ENCODE data around the gene SPEF2.

SPEF2 gene

DNA sequence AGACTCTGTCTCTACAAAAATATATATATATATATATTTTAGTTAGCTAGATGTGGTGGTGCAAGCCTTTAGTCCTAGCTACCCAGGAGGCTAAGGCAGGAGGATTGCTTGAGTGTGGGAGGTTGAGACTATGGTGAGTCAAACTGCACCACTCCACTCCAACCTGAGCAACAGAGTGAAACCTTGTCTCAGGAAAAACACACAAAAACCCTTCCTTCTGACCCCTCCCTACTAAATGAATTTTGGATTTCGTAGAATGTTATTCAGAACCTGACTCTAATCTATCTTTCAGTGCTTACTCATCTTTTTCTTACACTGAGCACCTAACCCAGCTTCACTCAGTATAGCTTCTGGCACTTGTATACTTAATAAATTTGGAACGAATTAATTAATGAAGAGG is 203.8 kb downstream of the SPEF2 start:
- no peak for TF ChIP-seq GATA3 (IDR thresholded peaks at IDR 0.05; ENCODE audit: low read depth, low read length)
- TF ChIP-seq GATA2 (IDR thresholded peaks at IDR 0.05; ENCODE audit: low read depth, low read length), result no peak

DNA sequence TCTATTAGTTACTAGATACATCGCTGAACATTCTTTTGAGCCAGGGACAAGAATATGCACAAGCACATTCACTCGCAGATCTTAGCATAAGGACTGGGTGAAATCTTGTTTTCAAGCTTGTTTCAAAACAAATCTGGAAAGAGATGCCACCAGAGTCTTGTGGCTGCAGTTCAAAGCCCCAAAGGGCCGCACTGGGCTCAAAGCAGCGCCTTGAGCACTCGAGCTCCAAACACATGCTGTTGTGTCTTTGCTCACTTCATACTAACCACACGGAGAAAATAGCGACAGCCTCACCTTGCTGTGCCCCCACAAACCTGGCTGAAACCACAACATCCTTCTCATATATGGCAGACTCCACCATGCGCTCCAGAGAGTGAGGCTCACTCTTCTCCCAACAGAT is 204.8 kb downstream of the SPEF2 start:
- TF ChIP-seq GATA2 (IDR thresholded peaks at IDR 0.05; ENCODE audit: low read depth, low read length) (no peak), GATA3 (IDR thresholded peaks at IDR 0.05; ENCODE audit: low read depth, low read length) (no peak)

DNA sequence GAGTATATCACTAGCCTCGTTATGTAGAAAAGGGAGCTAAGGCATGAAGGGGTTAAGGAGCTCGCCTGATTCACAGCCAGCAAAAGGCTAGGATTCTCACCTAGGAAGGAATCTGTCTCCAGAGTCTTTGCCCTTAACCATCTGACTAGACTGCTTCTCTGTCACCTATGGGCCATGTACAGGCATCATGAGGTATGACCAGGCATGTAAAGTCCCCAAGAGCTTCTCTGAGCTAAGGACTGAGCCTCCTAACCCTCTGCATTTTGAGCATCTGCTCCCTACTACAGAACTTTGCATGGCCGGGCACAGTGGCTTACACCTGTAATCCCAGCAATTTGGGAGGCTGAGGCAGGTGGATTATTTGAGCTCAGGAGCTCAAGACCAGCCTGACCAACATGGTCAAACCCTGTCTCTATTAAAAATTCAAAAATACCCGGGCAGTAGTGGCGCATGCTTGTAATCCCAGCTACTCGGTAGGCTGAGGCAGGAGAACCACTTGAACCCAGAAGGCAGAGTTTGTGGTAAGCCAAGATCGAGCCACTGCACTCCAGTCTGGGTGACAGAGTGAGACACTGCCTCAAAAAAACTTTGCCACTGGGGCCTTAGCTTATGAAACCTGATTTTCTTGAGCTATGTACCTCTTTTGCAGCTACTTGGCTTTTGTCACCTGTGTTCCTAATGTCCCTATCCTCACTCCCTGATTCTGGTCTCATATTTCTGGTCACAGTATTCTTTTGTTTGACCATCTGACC is 205.9 kb downstream of the SPEF2 start:
- TF ChIP-seq GATA2 (IDR thresholded peaks at IDR 0.05; ENCODE audit: low read depth, low read length) (no peak), GATA3 (IDR thresholded peaks at IDR 0.05; ENCODE audit: low read depth, low read length) (no peak)

DNA sequence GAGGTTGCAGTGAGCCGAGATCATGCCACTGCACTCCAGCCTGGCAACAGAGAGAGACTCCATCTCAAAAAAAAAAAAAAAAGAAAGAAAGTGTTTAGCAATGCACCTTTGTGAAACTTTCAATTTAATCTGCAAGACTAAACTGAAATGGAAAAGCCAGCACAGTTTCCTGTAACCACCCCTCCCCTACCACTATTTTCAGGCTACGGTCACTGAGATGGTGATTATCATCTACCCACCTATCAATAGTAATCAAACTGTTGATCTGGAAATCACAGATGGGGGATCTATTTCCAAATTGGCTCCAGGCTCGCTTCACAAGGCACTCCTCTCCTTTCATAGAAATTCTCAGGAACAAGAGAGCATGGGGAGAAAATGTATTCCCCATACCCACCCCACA is 208.4 kb downstream of the SPEF2 start:
- TF ChIP-seq GATA3 (IDR thresholded peaks at IDR 0.05; ENCODE audit: low read depth, low read length), result no peak
- TF ChIP-seq GATA2 (IDR thresholded peaks at IDR 0.05; ENCODE audit: low read depth, low read length), result no peak

DNA sequence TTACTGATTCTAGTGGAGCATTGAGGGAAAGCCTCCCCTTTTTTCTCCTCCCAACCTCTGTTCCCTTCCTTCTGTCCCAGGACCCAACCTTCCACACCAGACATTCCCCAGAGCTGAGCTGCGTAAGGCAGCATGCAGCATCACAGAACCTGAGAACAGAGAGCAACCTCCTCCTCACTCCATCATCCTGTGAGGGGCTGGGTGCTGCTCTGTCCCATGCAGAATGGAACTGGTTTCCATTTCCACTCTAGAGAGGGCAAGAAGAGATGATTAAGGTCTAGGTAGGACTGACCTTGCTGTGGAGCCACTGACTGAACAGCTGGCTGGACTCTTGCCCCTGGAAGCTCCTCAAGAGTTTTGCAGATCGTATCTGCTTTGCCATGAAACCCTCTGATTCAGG is 208.9 kb downstream of the SPEF2 start:
- TF ChIP-seq GATA2 (IDR thresholded peaks at IDR 0.05; ENCODE audit: low read depth, low read length), result no peak
- no peak for TF ChIP-seq GATA3 (IDR thresholded peaks at IDR 0.05; ENCODE audit: low read depth, low read length)

DNA sequence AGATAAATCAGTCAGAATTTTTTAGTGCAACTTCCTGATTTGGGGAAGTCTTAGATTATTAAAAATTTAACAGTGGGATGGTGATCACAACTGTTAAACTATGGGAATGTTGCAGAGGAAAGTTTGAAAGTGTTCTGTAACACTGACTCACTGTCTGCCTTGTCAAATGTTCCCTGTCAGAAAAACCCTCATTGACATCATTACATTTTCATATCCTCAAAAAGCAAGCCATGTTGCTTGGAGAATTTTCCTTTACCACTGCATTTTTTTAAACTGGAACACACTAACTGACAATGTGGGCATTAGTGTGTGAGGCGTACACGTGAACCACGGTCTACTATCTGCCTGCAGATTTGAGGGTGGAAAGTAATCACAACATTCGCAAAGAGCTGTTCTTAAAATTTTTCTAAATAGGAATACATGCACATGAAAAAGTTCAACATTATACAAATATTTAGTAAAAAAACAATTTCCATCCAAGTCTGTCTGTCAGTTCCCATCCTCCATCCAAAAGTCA is 210.5 kb downstream of the SPEF2 start:
- TF ChIP-seq GATA3 (IDR thresholded peaks at IDR 0.05; ENCODE audit: low read depth, low read length), result no peak
- TF ChIP-seq GATA2 (IDR thresholded peaks at IDR 0.05; ENCODE audit: low read depth, low read length), result no peak

DNA sequence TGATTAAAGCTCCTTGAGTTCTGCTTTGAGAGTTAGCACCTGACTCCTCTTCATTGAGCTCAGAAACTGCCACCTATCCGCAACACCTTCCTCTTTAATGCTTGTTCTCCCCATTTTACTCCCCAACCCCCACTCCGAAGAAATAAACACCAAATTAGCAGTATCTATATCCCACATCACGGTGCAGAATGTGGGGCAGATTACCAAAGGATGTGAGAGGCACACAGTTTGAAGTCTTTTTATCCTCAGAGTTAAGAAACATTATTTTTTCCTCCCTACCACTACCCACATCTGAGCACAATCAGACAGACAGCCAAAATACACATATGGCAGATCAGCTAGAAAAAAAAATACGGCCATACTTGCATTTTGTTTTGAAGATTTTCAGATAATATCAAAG is 212.9 kb downstream of the SPEF2 start:
- TF ChIP-seq GATA3 (IDR thresholded peaks at IDR 0.05; ENCODE audit: low read depth, low read length), result no peak
- TF ChIP-seq GATA2 (IDR thresholded peaks at IDR 0.05; ENCODE audit: low read depth, low read length), result no peak

DNA sequence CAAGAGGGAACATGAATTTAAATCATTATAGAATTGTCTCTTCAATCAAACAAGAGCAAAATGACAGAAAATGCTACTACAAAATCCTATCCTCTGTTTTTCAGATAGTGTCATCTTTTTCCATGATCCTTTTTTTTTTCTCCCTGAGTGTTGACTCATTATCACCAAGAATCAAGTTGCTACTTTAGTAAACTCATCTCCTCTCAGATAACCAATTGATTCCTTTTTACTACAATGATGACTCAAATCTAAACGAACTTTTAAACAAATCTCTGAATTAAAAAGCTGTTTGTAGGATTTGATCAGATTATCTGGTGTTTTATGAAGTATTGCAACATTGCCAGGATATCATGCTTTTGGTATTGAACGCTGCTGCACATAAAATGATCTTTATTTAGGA is 215.1 kb downstream of the SPEF2 start:
- TF ChIP-seq GATA2 (IDR thresholded peaks at IDR 0.05; ENCODE audit: low read depth, low read length), result no peak
- TF ChIP-seq GATA3 (IDR thresholded peaks at IDR 0.05; ENCODE audit: low read depth, low read length), result no peak

DNA sequence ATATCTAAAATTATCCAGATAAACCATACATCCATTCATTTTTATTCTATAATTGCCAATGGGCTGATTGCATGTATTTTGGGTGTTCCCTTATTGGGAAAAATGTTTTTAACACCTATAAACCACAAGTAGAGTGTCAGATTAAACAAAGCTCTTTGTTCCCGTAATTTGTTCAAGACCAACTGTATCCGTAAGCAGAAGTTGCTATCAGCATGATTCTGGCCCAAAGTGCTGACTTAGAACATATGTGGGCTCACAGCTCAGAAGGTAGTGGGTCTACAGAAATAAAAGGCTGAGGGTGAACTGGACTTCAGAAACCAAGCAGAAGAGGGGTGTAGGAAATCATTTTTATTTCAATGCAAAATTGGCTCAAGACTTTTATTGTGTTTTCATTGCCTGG is 215.6 kb downstream of the SPEF2 start:
- no peak for TF ChIP-seq GATA3 (IDR thresholded peaks at IDR 0.05; ENCODE audit: low read depth, low read length)
- TF ChIP-seq GATA2 (IDR thresholded peaks at IDR 0.05; ENCODE audit: low read depth, low read length), result no peak

DNA sequence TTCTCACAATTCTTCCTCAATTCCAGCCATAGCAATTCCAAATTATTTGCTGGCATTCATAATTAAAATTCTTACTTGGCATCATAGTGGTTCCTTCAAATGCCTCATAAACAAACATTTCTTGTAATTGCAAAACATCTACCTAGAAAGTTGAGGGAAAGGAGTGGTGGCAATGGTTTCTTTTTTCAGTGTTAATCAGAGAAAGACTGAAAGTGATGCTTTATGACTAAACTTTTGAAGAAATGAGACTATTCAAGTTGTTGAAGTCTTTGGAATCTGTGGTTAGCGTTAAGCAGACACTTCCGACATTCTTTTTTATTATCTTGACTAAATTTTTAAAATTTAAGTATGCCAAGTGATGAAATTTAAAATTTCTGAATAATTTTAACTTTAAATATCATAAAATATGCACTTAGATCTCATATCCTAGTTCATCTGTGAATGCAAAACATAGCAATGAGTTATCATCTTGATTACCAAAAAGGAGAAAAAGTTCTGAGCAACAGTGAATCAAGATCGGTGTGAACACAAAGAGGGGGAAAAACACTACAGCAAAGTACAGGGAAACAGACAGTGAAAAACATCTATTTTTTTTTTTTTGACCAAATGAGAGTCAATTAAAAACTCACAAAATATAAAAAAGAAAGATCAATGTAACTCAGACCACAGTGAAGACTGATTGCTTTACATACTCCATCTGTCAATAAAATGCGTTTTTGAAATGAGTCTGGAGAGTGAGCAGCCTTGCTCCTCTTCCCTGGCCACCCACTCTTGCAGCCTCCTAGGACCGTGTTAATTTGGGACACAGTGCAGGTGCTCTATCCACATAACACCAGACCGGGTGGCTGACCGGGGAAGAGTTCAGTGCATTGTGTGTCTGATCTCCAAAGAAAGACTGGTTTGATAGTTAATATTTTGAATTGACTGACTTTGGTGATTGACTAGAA is 218.4 kb downstream of the SPEF2 start:
- TF ChIP-seq GATA2 (IDR thresholded peaks at IDR 0.05; ENCODE audit: low read depth, low read length), result no peak

DNA sequence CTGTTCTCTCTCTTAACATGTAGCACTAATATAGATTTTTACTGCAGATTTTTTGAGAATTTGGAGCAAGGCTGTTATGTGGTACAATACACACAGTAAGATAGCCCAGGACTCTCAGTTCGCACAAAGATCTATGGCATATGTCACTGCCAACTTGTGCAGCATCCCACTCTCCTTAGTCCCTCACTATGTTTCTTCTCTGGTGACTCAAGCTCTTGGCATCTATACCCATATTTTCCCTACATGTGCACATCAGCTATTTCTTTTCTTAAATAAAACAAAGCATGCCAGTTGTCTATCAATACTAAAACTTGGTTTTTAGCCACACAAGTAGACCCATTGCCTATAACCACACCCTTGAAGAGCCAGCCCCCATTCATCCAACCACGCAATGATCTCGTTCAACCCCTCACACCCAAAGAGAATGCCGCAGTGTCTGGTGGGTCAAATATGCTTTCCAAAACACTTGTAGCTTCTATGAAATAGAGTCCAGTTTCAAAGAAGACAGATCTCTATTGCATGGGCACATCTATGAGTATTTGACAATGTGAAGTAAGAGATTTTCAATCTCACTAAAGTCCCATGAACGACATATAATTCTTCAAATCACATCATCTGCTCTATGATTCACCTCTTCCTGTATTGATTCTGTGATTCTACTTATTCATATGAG is 220.8 kb downstream of the SPEF2 start:
- TF ChIP-seq GATA3 (IDR thresholded peaks at IDR 0.05; ENCODE audit: low read depth, low read length) (no peak), GATA2 (IDR thresholded peaks at IDR 0.05; ENCODE audit: low read depth, low read length) (no peak)

DNA sequence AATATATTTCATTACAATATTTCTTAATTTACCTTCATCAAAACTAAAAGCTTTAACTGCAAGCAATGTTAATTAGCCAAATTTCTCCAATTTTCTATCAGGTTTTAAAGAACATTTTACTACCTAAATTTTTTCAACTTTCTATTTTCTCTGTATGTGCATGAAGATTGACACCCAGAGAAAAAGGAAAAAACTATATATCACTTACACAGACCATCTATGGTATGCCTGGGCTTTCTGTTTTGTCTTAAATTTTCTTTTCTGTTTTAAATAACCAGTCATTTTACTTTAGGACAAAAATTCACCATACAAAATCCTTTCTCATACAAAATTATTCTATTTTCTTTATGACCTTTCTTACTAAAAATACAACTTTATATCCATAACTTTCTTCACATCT is 225.2 kb downstream of the SPEF2 start:
- TF ChIP-seq GATA3 (IDR thresholded peaks at IDR 0.05; ENCODE audit: low read depth, low read length), result no peak
- no peak for TF ChIP-seq GATA2 (IDR thresholded peaks at IDR 0.05; ENCODE audit: low read depth, low read length)

DNA sequence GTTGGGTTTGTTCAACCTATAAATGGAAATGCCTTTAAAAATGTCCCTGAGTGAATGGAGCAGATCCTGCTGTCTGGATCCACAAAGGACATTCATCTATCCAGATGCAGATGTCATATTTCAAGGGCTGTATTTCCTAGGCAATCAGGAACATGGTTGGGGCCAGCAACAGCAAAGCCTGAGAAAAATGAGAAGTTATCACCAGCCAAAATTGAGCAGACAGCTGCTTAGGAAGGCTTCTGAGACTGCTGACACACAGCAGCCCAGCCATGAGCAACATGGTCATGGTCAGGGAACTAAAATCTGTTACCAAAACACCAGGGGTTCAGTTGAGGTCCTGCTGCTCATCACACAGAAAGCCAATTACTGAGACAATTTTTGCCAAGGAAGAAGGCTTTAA is 229.8 kb downstream of the SPEF2 start:
- no peak for TF ChIP-seq GATA3 (IDR thresholded peaks at IDR 0.05; ENCODE audit: low read depth, low read length)
- no peak for TF ChIP-seq GATA2 (IDR thresholded peaks at IDR 0.05; ENCODE audit: low read depth, low read length)

DNA sequence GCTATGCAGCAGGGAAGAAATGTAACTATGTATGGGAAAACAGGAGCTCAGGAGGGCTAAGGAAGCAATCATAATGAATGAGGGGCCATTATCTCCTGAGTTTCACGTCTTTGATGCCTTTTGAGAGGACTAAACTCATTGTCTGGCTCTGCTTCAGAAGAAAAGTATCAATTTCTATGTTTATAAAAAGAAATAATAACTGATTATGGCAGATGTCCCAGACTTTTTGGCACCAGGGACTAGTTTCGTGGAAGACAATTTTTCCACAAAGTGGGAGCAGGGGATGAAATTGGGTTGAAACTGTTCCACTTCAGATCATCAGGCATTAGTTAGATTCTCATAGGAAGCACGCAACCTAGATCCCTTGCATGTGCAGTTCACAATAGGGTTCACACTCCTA is 230.3 kb downstream of the SPEF2 start:
- TF ChIP-seq GATA2 (IDR thresholded peaks at IDR 0.05; ENCODE audit: low read depth, low read length) (no peak), GATA3 (IDR thresholded peaks at IDR 0.05; ENCODE audit: low read depth, low read length) (no peak)

All from SH-SY5Y (cell line).